HL-60 (cell line): ENCODE results near the gene PCDH12.

Experiments
- DNase-seq, 2 experiments: peaks; one replicate each; pipeline ENCODE4 v3.0.0-alpha.2; 2010 to 2020; ENCODE audit warnings: low read depth in 1 of 2, low spot score in 1 of 2
- H3K27ac ChIP-seq: fragments of 250-450 bp; sonication (Bioruptor Pico); replicated peaks from 2 replicates; pipeline ENCODE4 v1.5.1; 2020; ENCODE audit warnings: mild to moderate bottlenecking, moderate library complexity
- H3K27me3 ChIP-seq: fragments of 250-450 bp; sonication (Bioruptor Pico); 2 replicates; pipeline ENCODE4 v1.5.1; 2021; ENCODE audit warnings: mild to moderate bottlenecking, moderate library complexity; ENCODE audit not compliant: insufficient read depth, poor library complexity, severe bottlenecking
- H3K4me3 ChIP-seq: replicated peaks from 2 replicates; pipeline ENCODE4 v1.5.1; 2011; ENCODE audit warnings: mild to moderate bottlenecking, control low read depth, low read length; ENCODE audit not compliant: insufficient read depth
- CTCF ChIP-seq: IDR thresholded peaks from one replicate; pipeline ENCODE4 v1.5.1; 2011; ENCODE audit warnings: low read length, control low read depth, inconsistent platforms; ENCODE audit not compliant: insufficient read depth
- GABPA ChIP-seq: IDR thresholded peaks from 2 replicates; pipeline ENCODE4 v1.6.1; 2012; ENCODE audit warnings: low read depth
- POLR2AphosphoS5 ChIP-seq: IDR thresholded peaks from 2 replicates; pipeline ENCODE4 v1.6.1; 2012; ENCODE audit warnings: low read depth
- SPI1 ChIP-seq: IDR thresholded peaks from 2 replicates; pipeline ENCODE4 v1.6.1; 2012; ENCODE audit warnings: low read depth, mild to moderate bottlenecking, borderline replicate concordance
- TF ChIP-seq, protein P1 (sequence below): IDR thresholded peaks from 2 replicates; pipeline ENCODE4 v1.6.1; 2012; ENCODE audit warnings: low read depth; ENCODE audit not compliant: insufficient replicate concordance

Gene PCDH12

GRCh38 chr5:141986072-141986471, 28.1 kb upstream of the PCDH12 start:
- no peak for TF ChIP-seq POLR2AphosphoS5
- TF ChIP-seq CTCF = no peak
- no peak for TF ChIP-seq SPI1
- TF ChIP-seq GABPA = no peak
- TF ChIP-seq, protein P1, sequence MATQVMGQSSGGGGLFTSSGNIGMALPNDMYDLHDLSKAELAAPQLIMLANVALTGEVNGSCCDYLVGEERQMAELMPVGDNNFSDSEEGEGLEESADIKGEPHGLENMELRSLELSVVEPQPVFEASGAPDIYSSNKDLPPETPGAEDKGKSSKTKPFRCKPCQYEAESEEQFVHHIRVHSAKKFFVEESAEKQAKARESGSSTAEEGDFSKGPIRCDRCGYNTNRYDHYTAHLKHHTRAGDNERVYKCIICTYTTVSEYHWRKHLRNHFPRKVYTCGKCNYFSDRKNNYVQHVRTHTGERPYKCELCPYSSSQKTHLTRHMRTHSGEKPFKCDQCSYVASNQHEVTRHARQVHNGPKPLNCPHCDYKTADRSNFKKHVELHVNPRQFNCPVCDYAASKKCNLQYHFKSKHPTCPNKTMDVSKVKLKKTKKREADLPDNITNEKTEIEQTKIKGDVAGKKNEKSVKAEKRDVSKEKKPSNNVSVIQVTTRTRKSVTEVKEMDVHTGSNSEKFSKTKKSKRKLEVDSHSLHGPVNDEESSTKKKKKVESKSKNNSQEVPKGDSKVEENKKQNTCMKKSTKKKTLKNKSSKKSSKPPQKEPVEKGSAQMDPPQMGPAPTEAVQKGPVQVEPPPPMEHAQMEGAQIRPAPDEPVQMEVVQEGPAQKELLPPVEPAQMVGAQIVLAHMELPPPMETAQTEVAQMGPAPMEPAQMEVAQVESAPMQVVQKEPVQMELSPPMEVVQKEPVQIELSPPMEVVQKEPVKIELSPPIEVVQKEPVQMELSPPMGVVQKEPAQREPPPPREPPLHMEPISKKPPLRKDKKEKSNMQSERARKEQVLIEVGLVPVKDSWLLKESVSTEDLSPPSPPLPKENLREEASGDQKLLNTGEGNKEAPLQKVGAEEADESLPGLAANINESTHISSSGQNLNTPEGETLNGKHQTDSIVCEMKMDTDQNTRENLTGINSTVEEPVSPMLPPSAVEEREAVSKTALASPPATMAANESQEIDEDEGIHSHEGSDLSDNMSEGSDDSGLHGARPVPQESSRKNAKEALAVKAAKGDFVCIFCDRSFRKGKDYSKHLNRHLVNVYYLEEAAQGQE = no peak
- Histone ChIP-seq H3K27me3 (no peaks in the 10 kb centered on the region), H3K4me3 (no peak overlapping the region), H3K27ac (no peak overlapping the region)
- no peak for DNase-seq

DNA sequence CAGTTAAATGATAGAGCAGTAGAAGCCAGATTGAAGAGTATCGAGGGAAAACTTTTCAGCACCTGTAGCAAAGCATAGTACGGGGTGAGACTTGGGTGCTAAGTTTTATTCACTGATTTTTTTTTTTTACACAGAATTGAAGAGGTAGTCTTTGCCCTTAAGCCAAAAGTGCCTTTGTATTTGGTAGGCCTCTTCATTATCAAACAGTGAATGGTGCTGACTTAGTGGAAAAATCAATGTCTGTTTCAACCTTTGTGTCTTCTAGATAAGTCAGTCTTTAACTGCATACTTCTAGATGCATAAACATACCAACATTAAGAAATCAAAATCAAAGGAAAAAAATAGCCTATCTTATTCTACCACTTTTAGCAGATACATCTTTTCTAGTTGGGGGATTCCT, 24.6 kb upstream of the PCDH12 start:
- H3K27ac ChIP-seq = no peak overlapping the region
- H3K4me3 ChIP-seq = no peak overlapping the region
- H3K27me3 ChIP-seq = no peaks in the 10 kb centered on the region
- DNase-seq = no peak
- TF ChIP-seq, protein P1 = no peak
- no peak for TF ChIP-seq CTCF
- no peak for TF ChIP-seq POLR2AphosphoS5
- TF ChIP-seq GABPA = no peak
- TF ChIP-seq SPI1 = no peak

DNA sequence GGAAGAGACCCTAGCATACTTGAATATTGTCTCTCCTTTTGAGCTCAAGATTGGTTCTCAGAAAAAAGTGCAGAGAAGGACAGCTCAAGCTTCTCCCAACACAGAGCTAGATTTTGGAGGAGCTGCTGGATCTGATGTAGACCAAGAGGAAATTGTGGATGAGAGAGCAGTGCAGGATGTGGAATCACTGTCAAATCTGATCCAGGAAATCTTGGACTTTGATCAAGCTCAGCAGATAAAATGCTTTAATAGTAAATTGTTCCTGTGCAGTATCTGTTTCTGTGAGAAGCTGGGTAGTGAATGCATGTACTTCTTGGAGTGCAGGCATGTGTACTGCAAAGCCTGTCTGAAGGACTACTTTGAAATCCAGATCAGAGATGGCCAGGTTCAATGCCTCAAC, 20.4 kb upstream of the PCDH12 start:
- H3K4me3 ChIP-seq = no peak overlapping the region
- no peaks in the 10 kb centered on the region for H3K27me3 ChIP-seq
- no peak overlapping the region for H3K27ac ChIP-seq
- no peak for DNase-seq
- TF ChIP-seq GABPA (no peak), CTCF (no peak), SPI1 (no peak), POLR2AphosphoS5 (no peak)
- TF ChIP-seq, protein P1 = no peak
